Measurements from ENCODE around the gene WDR64.

WDR64 gene

GRCh38 chr1:241637046-241637590 is 15.0 kb upstream of the WDR64 start:
- peaks cover 45% of the 10 kb centered on the region for H3K36me3 ChIP-seq (ENCODE audit: insufficient read depth, low read length)
- H2AFZ ChIP-seq (ENCODE audit: low read depth, low read length), result no peak overlapping the region
- H3K27me3 ChIP-seq (ENCODE audit: insufficient read depth, low read length), result no peaks in the 10 kb centered on the region
- peaks cover 12% of the 10 kb centered on the region for H3K9me3 ChIP-seq (ENCODE audit: low read length)
- peak overlapping the region; percentile 6 for H3K4me3 ChIP-seq (ENCODE audit: low read length)
- peaks cover 11% of the 10 kb centered on the region for H3K4me1 ChIP-seq (ENCODE audit: insufficient read depth, low read length)

- no peaks in the 10 kb centered on the region for H3K27me3 ChIP-seq (ENCODE audit: insufficient read depth, low read length)
- no peak overlapping the region for H2AFZ ChIP-seq (ENCODE audit: low read depth, low read length)
- peaks cover 40% of the 10 kb centered on the region for H3K36me3 ChIP-seq (ENCODE audit: insufficient read depth, low read length)
- H3K4me3 ChIP-seq (ENCODE audit: low read length), result peak overlapping the region; percentile 98
- peaks cover 11% of the 10 kb centered on the region for H3K4me1 ChIP-seq (ENCODE audit: insufficient read depth, low read length)
- peaks cover 10% of the 10 kb centered on the region for H3K9me3 ChIP-seq (ENCODE audit: low read length)
Measured at GRCh38 chr1:241637604-241638003, 14.5 kb upstream of the WDR64 start.

GRCh38 chr1:241638099-241638682 is 13.9 kb upstream of the WDR64 start:
- H3K36me3 ChIP-seq (ENCODE audit: insufficient read depth, low read length), result peaks cover 38% of the 10 kb centered on the region
- H3K27me3 ChIP-seq (ENCODE audit: insufficient read depth, low read length), result no peaks in the 10 kb centered on the region
- H3K4me3 ChIP-seq (ENCODE audit: low read length), result peak overlapping the region; percentile 98
- H3K9me3 ChIP-seq (ENCODE audit: low read length), result peaks cover 10% of the 10 kb centered on the region
- H2AFZ ChIP-seq (ENCODE audit: low read depth, low read length), result no peak overlapping the region
- H3K4me1 ChIP-seq (ENCODE audit: insufficient read depth, low read length), result peaks cover 11% of the 10 kb centered on the region

- H3K9me3 ChIP-seq (ENCODE audit: low read length), result peaks cover 10% of the 10 kb centered on the region
- H3K4me1 ChIP-seq (ENCODE audit: insufficient read depth, low read length), result peaks cover 11% of the 10 kb centered on the region
- H2AFZ ChIP-seq (ENCODE audit: low read depth, low read length), result peak overlapping the region; percentile 43
- peak overlapping the region; percentile 98 for H3K4me3 ChIP-seq (ENCODE audit: low read length)
- no peaks in the 10 kb centered on the region for H3K27me3 ChIP-seq (ENCODE audit: insufficient read depth, low read length)
- peaks cover 30% of the 10 kb centered on the region for H3K36me3 ChIP-seq (ENCODE audit: insufficient read depth, low read length)
Measured at GRCh38 chr1:241638909-241639622, 13.0 kb upstream of the WDR64 start.

GRCh38 chr1:241639623-241640148 is 12.4 kb upstream of the WDR64 start:
- peaks cover 11% of the 10 kb centered on the region for H3K4me1 ChIP-seq (ENCODE audit: insufficient read depth, low read length)
- peaks cover 7% of the 10 kb centered on the region for H3K9me3 ChIP-seq (ENCODE audit: low read length)
- H3K36me3 ChIP-seq (ENCODE audit: insufficient read depth, low read length), result peaks cover 23% of the 10 kb centered on the region
- peak overlapping the region; percentile 98 for H3K4me3 ChIP-seq (ENCODE audit: low read length)
- H3K27me3 ChIP-seq (ENCODE audit: insufficient read depth, low read length), result no peaks in the 10 kb centered on the region
- peak overlapping the region; percentile 43 for H2AFZ ChIP-seq (ENCODE audit: low read depth, low read length)

- Histone ChIP-seq H3K4me3 (ENCODE audit: low read length) (peak within 1 kb of the TSS; percentile 98), H3K36me3 (ENCODE audit: insufficient read depth, low read length) (peaks cover 18% of the 10 kb centered on the region), H2AFZ (ENCODE audit: low read depth, low read length) (peak within 1 kb of the TSS; percentile 43)
Measured at GRCh38 chr1:241640149-241640866, 11.8 kb upstream of the WDR64 start, which contains the start of the genes CHML and OPN3. CHML (minus strand) TSS chr1:241640369; CDS start chr1:241635766, 4,603 bp downstream. OPN3 (minus strand) TSS chr1:241640369; CDS start chr1:241640254, 115 bp downstream.

GRCh38 chr1:241640867-241641622 is 11.0 kb upstream of the WDR64 start:
- H3K4me3 ChIP-seq (ENCODE audit: low read length), result peak overlapping the region; percentile 51

More at GRCh38 chr1:241640149-241640866, 11.8 kb upstream of the WDR64 start, which contains the start of the genes CHML and OPN3:
- Histone ChIP-seq H3K27me3 (ENCODE audit: insufficient read depth, low read length) (no peaks in the 10 kb centered on the region), H3K4me1 (ENCODE audit: insufficient read depth, low read length) (peaks cover 11% of the 10 kb centered on the region), H3K9me3 (ENCODE audit: low read length) (peaks cover 5% of the 10 kb centered on the region)

GRCh38 chr1:241641773-241642592 is 10.1 kb upstream of the WDR64 start:
- Histone ChIP-seq H3K27me3 (ENCODE audit: insufficient read depth, low read length) (no peaks in the 10 kb centered on the region), H3K36me3 (ENCODE audit: insufficient read depth, low read length) (peaks cover 4% of the 10 kb centered on the region), H3K4me1 (ENCODE audit: insufficient read depth, low read length) (peaks cover 11% of the 10 kb centered on the region), H3K4me3 (ENCODE audit: low read length) (no peak overlapping the region), H2AFZ (ENCODE audit: low read depth, low read length) (no peak overlapping the region), H3K9me3 (ENCODE audit: low read length) (no peaks in the 10 kb centered on the region)

More at GRCh38 chr1:241640867-241641622, 11.0 kb upstream of the WDR64 start:
- Histone ChIP-seq H3K9me3 (ENCODE audit: low read length) (no peaks in the 10 kb centered on the region), H3K4me1 (ENCODE audit: insufficient read depth, low read length) (peaks cover 11% of the 10 kb centered on the region), H2AFZ (ENCODE audit: low read depth, low read length) (peak overlapping the region; percentile 38), H3K27me3 (ENCODE audit: insufficient read depth, low read length) (no peaks in the 10 kb centered on the region), H3K36me3 (ENCODE audit: insufficient read depth, low read length) (peaks cover 11% of the 10 kb centered on the region)

- no peak overlapping the region for H2AFZ ChIP-seq (ENCODE audit: low read depth, low read length)
- H3K27me3 ChIP-seq (ENCODE audit: insufficient read depth, low read length), result no peaks in the 10 kb centered on the region
- no peaks in the 10 kb centered on the region for H3K9me3 ChIP-seq (ENCODE audit: low read length)
- peaks cover 8% of the 10 kb centered on the region for H3K4me1 ChIP-seq (ENCODE audit: insufficient read depth, low read length)
- no peaks in the 10 kb centered on the region for H3K36me3 ChIP-seq (ENCODE audit: insufficient read depth, low read length)
- no peak overlapping the region for H3K4me3 ChIP-seq (ENCODE audit: low read length)
Measured at GRCh38 chr1:241642593-241642944, 9.5 kb upstream of the WDR64 start.

GRCh38 chr1:241644259-241644658 is 7.8 kb upstream of the WDR64 start:
- Histone ChIP-seq H3K4me3 (ENCODE audit: low read length) (no peak overlapping the region), H2AFZ (ENCODE audit: low read depth, low read length) (no peak overlapping the region), H3K9me3 (ENCODE audit: low read length) (no peaks in the 10 kb centered on the region), H3K36me3 (ENCODE audit: insufficient read depth, low read length) (no peaks in the 10 kb centered on the region), H3K4me1 (ENCODE audit: insufficient read depth, low read length) (no peaks in the 10 kb centered on the region), H3K27me3 (ENCODE audit: insufficient read depth, low read length) (no peaks in the 10 kb centered on the region)

- Histone ChIP-seq H3K36me3 (ENCODE audit: insufficient read depth, low read length) (no peaks in the 10 kb centered on the region), H3K9me3 (ENCODE audit: low read length) (no peaks in the 10 kb centered on the region), H3K4me3 (ENCODE audit: low read length) (no peak overlapping the region), H2AFZ (ENCODE audit: low read depth, low read length) (no peak overlapping the region), H3K27me3 (ENCODE audit: insufficient read depth, low read length) (peaks cover under 1% of the 10 kb centered on the region), H3K4me1 (ENCODE audit: insufficient read depth, low read length) (no peaks in the 10 kb centered on the region)
Measured at GRCh38 chr1:241645199-241645598, 6.9 kb upstream of the WDR64 start.
